ENCODE data around the gene VIPR2.

VIPR2 gene

DNA sequence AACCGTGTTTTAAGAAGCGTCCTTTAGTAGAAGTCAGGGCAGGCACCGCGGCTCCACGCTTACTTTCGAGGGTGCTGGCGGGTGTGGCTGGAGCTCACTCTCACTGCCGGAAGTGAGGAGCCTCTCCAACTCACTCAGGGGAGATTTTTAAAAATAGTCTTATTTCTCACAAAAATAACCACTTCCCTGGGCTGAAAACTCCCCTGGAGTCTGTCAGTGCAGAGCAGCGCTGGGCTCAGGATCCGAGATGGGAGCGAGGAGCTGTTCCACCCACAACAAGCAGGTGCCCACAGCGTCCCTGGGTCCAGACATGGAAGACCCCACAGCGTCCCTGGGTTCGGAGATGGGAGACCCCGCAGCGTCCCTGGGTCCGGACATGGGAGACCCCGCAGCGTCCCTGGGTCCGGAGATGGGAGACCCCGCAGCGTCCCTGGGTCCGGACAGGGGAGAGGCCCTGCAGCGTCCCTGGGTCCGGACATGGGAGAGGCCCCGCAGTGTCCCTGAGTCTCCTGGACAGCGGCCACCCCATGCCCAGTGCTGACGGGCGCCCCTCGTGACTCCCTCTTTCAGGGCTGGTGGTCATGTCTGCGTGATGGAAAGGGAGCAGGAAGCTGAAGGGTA, 51.2 kb downstream of the VIPR2 start:
- no peak for DNase-seq (ENCODE audit: low read depth, low spot score)
- no peak overlapping the region for H3K4me3 ChIP-seq (ENCODE audit: insufficient read length, low read depth)
- peaks cover 5% of the 10 kb centered on the region for H3K4me1 ChIP-seq (ENCODE audit: insufficient read depth, insufficient read length)
- no peaks in the 10 kb centered on the region for H3K9me3 ChIP-seq (ENCODE audit: insufficient read depth, low read length)
- H3K36me3 ChIP-seq (ENCODE audit: insufficient read depth, insufficient read length, low read length): no peaks in the 10 kb centered on the region
- no peak overlapping the region for H3K9ac ChIP-seq (ENCODE audit: insufficient read length, low read depth)
- no peaks in the 10 kb centered on the region for H3K27me3 ChIP-seq (ENCODE audit: insufficient read depth, insufficient read length)
- no peak for TF ChIP-seq YY1 (IDR thresholded peaks at IDR 0.05; ENCODE audit: insufficient read depth, insufficient read length)

DNA sequence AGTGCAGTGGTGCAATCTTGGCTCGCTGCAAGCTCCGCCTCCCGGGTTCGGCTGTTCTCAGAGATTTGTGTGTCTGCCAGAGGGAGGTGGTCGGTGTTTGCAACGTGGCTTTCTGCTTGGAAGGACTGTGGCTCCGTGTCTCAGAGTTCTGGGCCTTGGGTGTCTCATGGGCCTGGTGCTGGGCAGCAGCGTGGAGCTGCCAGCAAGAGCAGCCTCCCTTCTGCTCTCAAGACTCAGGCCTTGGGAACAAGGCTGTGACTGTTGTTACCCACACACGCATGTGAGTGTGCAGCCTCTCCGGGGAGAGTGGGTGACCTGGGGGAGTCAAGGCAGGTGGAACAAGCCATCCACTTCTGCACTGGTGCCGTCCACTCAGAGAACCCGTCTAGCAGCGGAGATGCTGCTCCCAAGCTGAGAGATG, 52.0 kb downstream of the VIPR2 start:
- no peak for DNase-seq (ENCODE audit: low read depth, low spot score)
- Histone ChIP-seq H3K27me3 (ENCODE audit: insufficient read depth, insufficient read length) (no peaks in the 10 kb centered on the region), H3K9me3 (ENCODE audit: insufficient read depth, low read length) (no peaks in the 10 kb centered on the region), H3K9ac (ENCODE audit: insufficient read length, low read depth) (no peak overlapping the region), H3K36me3 (ENCODE audit: insufficient read depth, insufficient read length, low read length) (no peaks in the 10 kb centered on the region), H3K4me3 (ENCODE audit: insufficient read length, low read depth) (no peak overlapping the region), H3K4me1 (ENCODE audit: insufficient read depth, insufficient read length) (peaks cover 5% of the 10 kb centered on the region)
- no peak for TF ChIP-seq YY1 (IDR thresholded peaks at IDR 0.05; ENCODE audit: insufficient read depth, insufficient read length)
- TF ChIP-seq ZNF274 (IDR thresholded peaks at IDR 0.05; ENCODE audit: low read depth, low read length): no peak
- no peak for TF ChIP-seq SUZ12 (IDR thresholded peaks at IDR 0.05; ENCODE audit: extremely low read depth, insufficient read depth, insufficient read length)

DNA sequence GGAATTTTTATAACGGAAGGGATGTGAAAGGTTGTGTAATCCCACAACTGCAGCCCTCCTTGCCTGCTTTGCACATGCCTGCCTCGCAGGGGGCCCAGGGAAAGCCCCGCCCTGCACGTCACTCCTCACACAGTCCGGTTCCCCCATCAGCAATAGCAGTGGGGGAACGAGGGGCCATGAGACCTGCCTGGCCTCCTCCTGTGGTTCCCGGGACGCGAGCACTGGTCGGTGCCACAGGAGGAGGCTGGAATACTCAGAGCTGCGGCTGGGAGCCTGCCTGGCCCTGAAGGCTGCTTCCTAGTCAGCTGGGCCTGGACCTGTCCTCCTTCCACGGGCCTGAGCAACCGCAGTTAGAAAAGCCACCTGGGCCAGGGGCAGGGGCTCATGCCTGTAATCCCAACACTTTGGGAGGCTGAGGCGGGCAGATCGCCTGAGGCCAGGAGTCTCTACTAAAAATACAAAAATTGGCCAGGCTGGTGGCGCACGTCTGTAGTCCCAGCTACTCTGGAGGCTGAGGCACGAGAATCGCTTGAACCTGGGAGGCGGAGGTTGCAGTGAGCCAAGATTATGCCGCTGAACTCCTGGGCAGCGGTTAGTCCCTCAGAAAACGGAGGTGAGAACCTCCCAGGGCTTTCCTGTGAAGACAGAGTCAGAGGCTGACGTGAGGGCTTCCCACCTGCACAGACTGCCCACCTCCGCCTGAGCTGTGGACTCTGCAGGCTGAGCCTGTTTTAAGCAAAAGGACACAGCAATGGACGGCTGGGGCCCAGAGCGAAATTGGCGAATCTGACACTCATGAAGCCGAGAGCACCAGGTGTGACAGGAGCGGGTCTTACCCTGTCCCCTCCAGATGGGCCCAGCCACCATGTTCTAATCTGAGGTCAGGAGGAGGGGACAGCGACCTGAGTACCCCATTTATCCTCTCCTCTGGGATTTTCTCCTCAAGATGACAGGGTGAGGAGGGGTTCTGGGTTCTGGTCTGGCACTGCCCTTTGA, 52.9 kb downstream of the VIPR2 start:
- no peak for TF ChIP-seq ZNF274 (IDR thresholded peaks at IDR 0.05; ENCODE audit: low read depth, low read length)
- no peak for TF ChIP-seq SUZ12 (IDR thresholded peaks at IDR 0.05; ENCODE audit: extremely low read depth, insufficient read depth, insufficient read length)
- TF ChIP-seq YY1 (IDR thresholded peaks at IDR 0.05; ENCODE audit: insufficient read depth, insufficient read length): no peak
- no peak for DNase-seq (ENCODE audit: low read depth, low spot score)
- Histone ChIP-seq H3K27me3 (ENCODE audit: insufficient read depth, insufficient read length) (no peaks in the 10 kb centered on the region), H3K4me1 (ENCODE audit: insufficient read depth, insufficient read length) (peaks cover 5% of the 10 kb centered on the region), H3K9me3 (ENCODE audit: insufficient read depth, low read length) (no peaks in the 10 kb centered on the region), H3K9ac (ENCODE audit: insufficient read length, low read depth) (no peak overlapping the region), H3K4me3 (ENCODE audit: insufficient read length, low read depth) (no peak overlapping the region), H3K36me3 (ENCODE audit: insufficient read depth, insufficient read length, low read length) (no peaks in the 10 kb centered on the region)

GRCh38 chr7:159091041-159091440, 53.6 kb downstream of the VIPR2 start:
- Histone ChIP-seq H3K4me1 (ENCODE audit: insufficient read depth, insufficient read length) (peaks cover 5% of the 10 kb centered on the region), H3K9ac (ENCODE audit: insufficient read length, low read depth) (no peak overlapping the region), H3K36me3 (ENCODE audit: insufficient read depth, insufficient read length, low read length) (no peaks in the 10 kb centered on the region), H3K27me3 (ENCODE audit: insufficient read depth, insufficient read length) (no peaks in the 10 kb centered on the region), H3K9me3 (ENCODE audit: insufficient read depth, low read length) (no peaks in the 10 kb centered on the region), H3K4me3 (ENCODE audit: insufficient read length, low read depth) (no peak overlapping the region)
- no peak for DNase-seq (ENCODE audit: low read depth, low spot score)
- no peak for TF ChIP-seq YY1 (IDR thresholded peaks at IDR 0.05; ENCODE audit: insufficient read depth, insufficient read length)

DNA sequence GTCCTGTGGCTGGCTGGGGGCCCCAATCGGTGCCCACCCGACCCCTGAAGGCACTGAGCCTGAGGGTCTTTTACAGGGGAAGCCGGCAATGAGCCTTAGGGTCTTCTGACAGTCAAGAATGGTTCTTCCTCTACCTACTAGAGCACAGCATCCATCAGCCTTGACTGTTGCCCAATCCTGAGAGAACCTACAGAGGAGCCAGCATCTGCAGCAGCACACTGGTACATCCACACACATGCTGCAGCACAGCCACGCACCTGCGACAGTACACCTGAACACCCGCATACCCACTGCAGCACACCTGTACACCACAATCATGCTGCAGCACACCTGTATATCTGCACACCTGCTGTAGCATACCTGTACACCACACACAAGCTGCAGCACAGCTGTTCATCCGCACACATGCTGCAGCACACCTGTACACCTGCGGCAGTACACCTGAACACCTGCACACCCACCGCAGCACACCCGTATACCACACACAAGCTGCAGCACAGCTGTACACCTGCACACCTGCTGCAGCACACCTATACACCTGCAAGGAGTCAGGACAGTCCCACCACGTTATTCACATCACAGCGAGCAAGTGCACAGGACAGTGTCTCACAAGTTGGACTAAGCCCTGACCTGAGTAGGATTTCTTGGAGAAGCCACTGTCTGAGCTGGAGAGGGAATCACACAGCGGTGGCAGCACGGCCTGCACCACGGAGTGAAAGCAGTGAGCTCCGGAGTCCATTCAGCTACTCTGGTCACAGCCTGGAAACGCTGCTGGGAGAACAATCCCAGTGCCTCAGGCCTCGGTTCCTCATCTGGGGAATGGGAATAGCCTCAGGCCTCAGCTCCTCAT, 56.4 kb downstream of the VIPR2 start:
- no peak for DNase-seq (ENCODE audit: low read depth, low spot score)
- no peak overlapping the region for H3K9ac ChIP-seq (ENCODE audit: insufficient read length, low read depth)
- no peaks in the 10 kb centered on the region for H3K27me3 ChIP-seq (ENCODE audit: insufficient read depth, insufficient read length)
- peaks cover 7% of the 10 kb centered on the region for H3K4me1 ChIP-seq (ENCODE audit: insufficient read depth, insufficient read length)
- TF ChIP-seq YY1 (IDR thresholded peaks at IDR 0.05; ENCODE audit: insufficient read depth, insufficient read length): no peak
- no peak for TF ChIP-seq ZNF274 (IDR thresholded peaks at IDR 0.05; ENCODE audit: low read depth, low read length)
- no peak for TF ChIP-seq SUZ12 (IDR thresholded peaks at IDR 0.05; ENCODE audit: extremely low read depth, insufficient read depth, insufficient read length)
- no peak overlapping the region for H3K4me3 ChIP-seq (ENCODE audit: insufficient read length, low read depth)
- H3K36me3 ChIP-seq (ENCODE audit: insufficient read depth, insufficient read length, low read length): no peaks in the 10 kb centered on the region
- no peaks in the 10 kb centered on the region for H3K9me3 ChIP-seq (ENCODE audit: insufficient read depth, low read length)

- TF ChIP-seq SUZ12 (IDR thresholded peaks at IDR 0.05; ENCODE audit: extremely low read depth, insufficient read depth, insufficient read length) (no peak), ZNF274 (IDR thresholded peaks at IDR 0.05; ENCODE audit: low read depth, low read length) (no peak), YY1 (IDR thresholded peaks at IDR 0.05; ENCODE audit: insufficient read depth, insufficient read length) (no peak)
- H3K36me3 ChIP-seq (ENCODE audit: insufficient read depth, insufficient read length, low read length): no peaks in the 10 kb centered on the region
- no peak overlapping the region for H3K4me3 ChIP-seq (ENCODE audit: insufficient read length, low read depth)
- H3K9me3 ChIP-seq (ENCODE audit: insufficient read depth, low read length): no peaks in the 10 kb centered on the region
- peaks cover 5% of the 10 kb centered on the region for H3K4me1 ChIP-seq (ENCODE audit: insufficient read depth, insufficient read length)
- no peaks in the 10 kb centered on the region for H3K27me3 ChIP-seq (ENCODE audit: insufficient read depth, insufficient read length)
- H3K9ac ChIP-seq (ENCODE audit: insufficient read length, low read depth): no peak overlapping the region
- DNase-seq (ENCODE audit: low read depth, low spot score): no peak
Observed at GRCh38 chr7:159086301-159086925, 58.3 kb downstream of the VIPR2 start.

Measured in NT2/D1 (cell line).